Neuron (in vitro differentiated cells): Measurements from ENCODE around the gene LSG1.
A peak's percentile ranks its signal among the peaks of the same experiment; 100 is the strongest.

ENCODE experiments used
- H2AFZ ChIP-seq: one replicate; pipeline ENCODE4 v1.6.1; 2013; ENCODE audit warnings: low read depth, mild to moderate bottlenecking, inconsistent platforms, low read length, moderate library complexity
- H3K27me3 ChIP-seq: one replicate; pipeline ENCODE4 v1.6.1; 2013; ENCODE audit warnings: low read length; ENCODE audit not compliant: insufficient read depth
- H3K36me3 ChIP-seq: one replicate; pipeline ENCODE4 v1.6.1; 2013; ENCODE audit warnings: low read length; ENCODE audit not compliant: insufficient read depth
- H3K4me1 ChIP-seq: one replicate; pipeline ENCODE4 v1.6.1; 2013; ENCODE audit warnings: low read length; ENCODE audit not compliant: insufficient read depth
- H3K4me3 ChIP-seq: 2 replicates; pipeline ENCODE4 v1.5.1; 2013; ENCODE audit warnings: mild to moderate bottlenecking, low read length, moderate library complexity
- H3K9me3 ChIP-seq: one replicate; pipeline ENCODE4 v1.6.1; 2013; ENCODE audit warnings: low read length

The LSG1 gene

DNA sequence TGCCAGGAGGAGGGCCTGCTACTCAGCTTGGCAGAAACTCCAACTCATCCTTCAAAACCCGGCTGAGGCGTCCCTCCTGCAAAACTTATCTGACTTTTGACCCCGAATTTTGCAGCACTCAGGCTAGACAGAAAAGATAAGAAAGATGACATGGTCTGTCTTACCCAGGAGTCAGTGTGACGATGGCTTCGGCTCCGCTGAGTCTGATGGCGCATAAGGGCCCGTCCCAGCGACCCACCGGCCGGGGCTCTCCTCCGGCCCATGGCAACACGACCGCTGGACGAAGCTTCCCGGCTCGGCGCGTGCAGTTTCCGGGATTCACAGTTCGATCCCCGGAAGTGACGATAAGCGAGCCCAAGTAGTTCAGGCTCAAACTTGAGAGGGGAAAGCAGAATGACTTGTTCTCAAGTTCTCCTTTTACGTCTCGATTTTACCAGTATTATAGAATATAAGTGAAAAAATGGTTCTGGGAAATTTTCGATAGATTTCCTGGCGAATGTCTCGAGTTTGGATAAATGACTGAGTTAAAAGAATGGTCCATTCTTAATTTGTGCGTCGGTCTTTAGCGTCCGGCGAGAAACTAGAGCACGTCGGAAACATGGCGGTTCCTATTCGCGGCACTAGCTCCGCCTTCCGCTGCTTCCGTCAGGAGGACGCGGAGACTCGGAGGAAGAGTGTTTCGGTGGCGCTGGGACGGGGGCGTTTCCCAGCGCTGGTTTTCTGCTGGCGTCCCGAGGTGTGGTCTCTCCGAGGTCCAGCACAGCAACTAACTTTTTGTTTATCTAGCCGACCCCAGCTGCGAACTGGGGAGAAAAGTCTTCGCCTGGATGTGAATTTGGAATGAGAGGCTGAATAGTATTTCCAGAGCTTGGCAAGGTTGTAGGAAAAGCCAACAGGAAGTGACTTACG lies at the start of gene LSG1:
Gene LSG1 (minus strand): TSS at position 292 of the 909 bp plus-strand sequence. CDS start 29 bp downstream, at position 263.
- Histone ChIP-seq H3K4me1 (peaks cover 14% of the 10 kb centered on the region), H3K4me3 (peak within 1 kb of the TSS; percentile 88), H3K36me3 (peaks cover 17% of the 10 kb centered on the region), H3K27me3 (no peaks in the 10 kb centered on the region), H2AFZ (peak within 1 kb of the TSS; percentile 72), H3K9me3 (no peaks in the 10 kb centered on the region)

DNA sequence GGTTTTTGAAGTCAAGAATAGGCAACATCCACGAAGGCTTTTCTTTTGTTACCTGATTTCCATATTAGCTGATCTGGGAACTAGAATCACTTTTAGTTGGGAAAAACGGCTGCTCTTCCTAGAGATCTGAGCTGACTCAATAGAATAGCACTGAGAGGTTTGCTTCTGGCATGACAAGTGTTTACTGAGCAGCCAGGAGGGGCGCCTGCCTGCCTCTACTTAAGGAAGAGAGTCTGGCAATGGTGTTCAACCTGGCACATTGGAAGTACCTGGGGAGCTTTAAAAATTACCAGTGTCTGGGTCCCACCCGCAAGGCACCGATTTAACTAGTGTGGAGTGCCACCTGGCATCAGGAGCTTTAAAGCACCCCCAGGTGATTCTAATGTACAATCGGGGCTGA lies 48.1 kb upstream of the LSG1 start:
- no peaks in the 10 kb centered on the region for H3K27me3 ChIP-seq
- H3K4me1 ChIP-seq = no peaks in the 10 kb centered on the region

DNA sequence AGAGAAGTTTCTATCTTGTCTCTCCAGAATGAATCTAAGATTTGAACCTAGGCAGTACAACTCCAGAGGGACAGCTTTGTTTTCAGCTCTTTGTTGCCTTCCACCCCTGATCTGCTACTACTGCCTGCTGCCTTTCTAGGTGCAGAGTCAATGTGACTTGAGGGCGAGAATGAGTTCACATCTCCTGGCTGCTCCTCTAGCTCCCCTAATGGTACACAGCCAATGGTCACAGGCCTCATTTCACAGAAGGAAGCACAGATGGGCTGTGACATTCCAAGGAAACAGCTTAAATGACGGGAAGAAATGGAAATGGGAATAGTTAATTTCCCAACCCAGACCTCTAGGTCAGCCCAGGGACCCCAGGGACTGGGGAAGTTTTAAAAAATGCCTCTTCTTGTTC lies 46.1 kb upstream of the LSG1 start:
- Histone ChIP-seq H3K4me3 (no peak overlapping the region), H3K36me3 (no peaks in the 10 kb centered on the region), H3K4me1 (no peaks in the 10 kb centered on the region), H3K9me3 (no peaks in the 10 kb centered on the region), H2AFZ (no peak overlapping the region), H3K27me3 (peaks cover 5% of the 10 kb centered on the region)

More for the DNA sequence above, 48.1 kb upstream of the LSG1 start:
- Histone ChIP-seq H3K36me3 (no peaks in the 10 kb centered on the region), H3K9me3 (no peaks in the 10 kb centered on the region), H2AFZ (no peak overlapping the region), H3K4me3 (no peak overlapping the region)

DNA sequence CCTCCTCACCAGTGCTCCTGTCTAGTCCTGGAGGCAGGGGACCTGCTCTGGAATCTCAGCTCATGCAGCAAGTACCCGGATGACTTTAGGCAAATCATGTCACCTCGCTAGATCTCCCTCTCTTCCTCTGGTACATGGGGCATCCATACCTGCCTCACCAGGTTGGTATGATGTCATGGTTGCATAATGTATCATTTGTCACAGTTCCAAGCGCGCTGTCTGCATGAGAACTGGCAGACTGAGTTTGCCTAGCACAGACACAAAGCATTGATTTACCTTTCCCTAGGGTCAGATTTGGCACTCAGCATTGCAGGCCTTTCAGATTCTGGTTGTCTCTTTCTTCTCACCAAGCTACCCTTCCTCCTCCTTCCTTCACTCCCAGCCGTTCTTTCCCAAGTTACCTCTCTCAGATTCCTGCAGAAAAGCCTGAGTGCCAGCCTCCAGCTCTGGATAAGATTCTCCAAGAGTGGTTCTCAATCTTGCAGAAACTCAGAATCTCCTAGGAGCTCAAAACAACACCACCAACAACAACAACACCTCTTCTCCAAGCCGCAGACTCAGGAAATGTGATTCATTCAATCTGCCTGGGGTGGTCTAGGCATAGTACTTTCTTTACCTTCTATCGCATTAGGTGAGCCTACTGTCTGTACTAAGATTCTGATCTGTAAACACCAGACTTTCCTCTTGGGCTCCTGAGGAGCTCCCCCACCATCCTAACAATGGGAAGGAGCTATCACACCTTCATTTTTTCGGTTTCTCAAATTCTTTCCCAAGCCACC lies 43.2 kb upstream of the LSG1 start:
- no peak overlapping the region for H3K4me3 ChIP-seq

DNA sequence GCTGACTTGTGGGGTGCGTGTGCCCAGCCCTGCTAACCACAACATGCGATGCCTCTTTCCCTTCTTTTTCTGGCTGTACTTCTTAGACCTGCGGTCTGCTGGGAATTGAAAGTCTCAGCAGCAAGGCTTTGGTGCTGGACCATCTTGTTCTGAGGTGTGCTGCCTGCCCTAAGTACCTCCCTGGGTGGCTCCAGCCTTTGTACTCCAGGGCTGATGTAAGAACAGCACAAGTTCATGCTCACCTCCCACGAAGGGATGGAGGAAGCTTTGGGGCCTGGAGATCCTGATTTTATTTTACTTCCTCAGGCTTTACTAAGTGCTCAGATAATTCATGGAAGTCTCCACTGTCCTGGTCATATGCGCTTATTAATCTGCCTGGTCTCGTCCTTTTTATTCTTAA lies 42.6 kb upstream of the LSG1 start:
- H3K9me3 ChIP-seq = no peaks in the 10 kb centered on the region
- no peak overlapping the region for H3K4me3 ChIP-seq
- H3K4me1 ChIP-seq = no peaks in the 10 kb centered on the region
- peaks cover 5% of the 10 kb centered on the region for H3K27me3 ChIP-seq
- H3K36me3 ChIP-seq = no peaks in the 10 kb centered on the region
- no peak overlapping the region for H2AFZ ChIP-seq

More for the DNA sequence above, 43.2 kb upstream of the LSG1 start:
- H2AFZ ChIP-seq = no peak overlapping the region
- H3K27me3 ChIP-seq = peaks cover 5% of the 10 kb centered on the region
- H3K9me3 ChIP-seq = no peaks in the 10 kb centered on the region
- H3K4me1 ChIP-seq = no peaks in the 10 kb centered on the region
- no peaks in the 10 kb centered on the region for H3K36me3 ChIP-seq

DNA sequence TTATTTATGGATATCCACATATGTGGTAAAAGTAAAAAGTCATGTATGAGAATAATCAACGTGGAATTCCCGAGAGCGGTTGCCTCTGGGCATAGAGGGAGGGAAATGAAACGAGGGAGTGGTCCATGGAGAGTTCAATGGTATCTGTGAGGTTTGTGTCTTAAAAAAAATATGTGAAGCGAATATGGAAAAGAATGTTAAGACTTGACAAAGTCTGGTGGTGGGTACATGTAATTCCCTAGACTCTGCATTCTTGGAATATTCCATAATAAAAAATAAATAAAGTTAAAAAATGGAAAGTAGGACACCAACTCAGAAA lies 42.1 kb upstream of the LSG1 start:
- H3K36me3 ChIP-seq = no peaks in the 10 kb centered on the region
- H3K4me3 ChIP-seq = no peak overlapping the region
- no peaks in the 10 kb centered on the region for H3K4me1 ChIP-seq
- H2AFZ ChIP-seq = no peak overlapping the region
- H3K9me3 ChIP-seq = no peaks in the 10 kb centered on the region
- H3K27me3 ChIP-seq = peaks cover 5% of the 10 kb centered on the region

DNA sequence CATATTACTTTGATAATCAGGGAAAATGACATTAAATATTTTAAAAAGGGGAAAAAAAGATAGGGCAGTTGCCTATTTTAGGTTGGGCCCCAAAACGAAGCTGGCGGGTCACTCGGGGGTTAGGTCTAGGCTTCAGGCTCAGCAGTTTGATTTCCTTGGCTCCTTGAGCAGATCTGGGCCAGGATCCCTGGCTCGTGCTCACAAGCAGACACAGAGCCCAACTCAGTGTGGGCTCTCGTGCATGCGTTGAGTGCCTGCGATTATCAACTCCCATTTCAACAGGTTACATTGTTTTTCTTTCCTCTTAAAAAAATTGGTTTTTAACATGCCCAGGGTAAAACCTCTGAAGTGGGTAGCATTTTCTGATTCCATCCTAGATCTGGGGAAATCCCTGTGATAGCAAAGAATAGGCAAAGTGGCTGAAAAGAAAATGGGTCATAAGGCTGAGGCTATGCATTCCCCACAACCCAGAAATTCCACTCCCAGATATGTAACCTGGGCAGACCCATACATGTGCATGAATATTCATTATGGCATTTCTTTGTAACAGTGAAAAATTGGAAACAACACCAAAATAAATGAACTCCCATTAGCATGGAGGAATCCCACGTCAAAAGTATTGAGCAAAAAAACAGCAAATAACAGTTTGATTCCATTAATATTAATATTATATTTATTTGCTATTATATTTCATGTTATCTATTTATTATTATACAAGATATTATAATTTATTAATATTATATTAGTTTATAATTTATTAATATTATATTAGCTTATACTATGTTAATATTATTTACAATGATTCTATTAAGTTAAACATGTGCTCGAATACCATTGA lies 41.5 kb upstream of the LSG1 start:
- no peak overlapping the region for H2AFZ ChIP-seq
- H3K9me3 ChIP-seq = no peaks in the 10 kb centered on the region
- H3K36me3 ChIP-seq = no peaks in the 10 kb centered on the region
- H3K4me3 ChIP-seq = no peak overlapping the region
- H3K27me3 ChIP-seq = peaks cover 5% of the 10 kb centered on the region
- H3K4me1 ChIP-seq = no peaks in the 10 kb centered on the region

DNA sequence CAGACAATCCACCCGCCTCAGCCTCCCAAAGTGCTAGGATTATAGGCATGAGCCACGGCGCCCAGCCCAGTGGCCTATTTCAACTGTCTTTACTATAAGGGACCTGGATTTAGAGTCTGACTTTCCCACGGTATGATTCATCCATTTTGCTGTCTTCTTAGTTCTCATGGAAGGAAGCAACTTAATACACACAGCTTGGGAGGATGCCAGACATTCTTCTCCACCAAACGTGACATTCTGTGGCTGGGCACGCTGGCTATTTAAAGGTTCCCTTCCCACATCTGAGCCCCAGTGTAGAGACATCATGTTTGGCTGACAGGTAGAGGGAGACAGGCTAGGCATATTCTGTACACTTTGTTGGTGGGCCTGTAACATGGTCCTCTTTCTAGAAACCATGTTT lies 39.9 kb upstream of the LSG1 start:
- H3K4me1 ChIP-seq = no peaks in the 10 kb centered on the region
- H3K27me3 ChIP-seq = peaks cover 5% of the 10 kb centered on the region
- no peaks in the 10 kb centered on the region for H3K9me3 ChIP-seq
- H2AFZ ChIP-seq = no peak overlapping the region
- H3K36me3 ChIP-seq = no peaks in the 10 kb centered on the region
- H3K4me3 ChIP-seq = no peak overlapping the region

DNA sequence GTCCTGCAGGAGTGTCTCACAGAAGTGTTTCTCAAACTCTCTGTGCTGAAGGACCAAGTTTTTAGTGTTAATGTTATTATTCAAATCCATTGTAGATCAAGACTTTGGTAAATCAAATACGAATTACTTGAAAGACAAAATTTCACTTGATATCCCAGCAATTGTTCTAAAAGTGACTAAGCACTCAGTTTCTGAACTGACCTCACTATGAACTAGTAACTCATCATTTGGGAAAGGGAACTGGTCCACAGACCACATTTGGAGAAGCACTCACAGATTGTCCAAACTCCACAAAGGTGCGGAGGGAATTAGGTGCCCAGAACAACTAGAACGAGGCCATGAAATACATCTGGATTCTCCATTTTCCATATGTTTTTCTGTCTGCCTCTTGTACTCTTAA lies 39.3 kb upstream of the LSG1 start:
- Histone ChIP-seq H3K4me3 (no peak overlapping the region), H3K9me3 (no peaks in the 10 kb centered on the region), H3K36me3 (no peaks in the 10 kb centered on the region), H3K4me1 (no peaks in the 10 kb centered on the region), H2AFZ (no peak overlapping the region), H3K27me3 (peaks cover 5% of the 10 kb centered on the region)

DNA sequence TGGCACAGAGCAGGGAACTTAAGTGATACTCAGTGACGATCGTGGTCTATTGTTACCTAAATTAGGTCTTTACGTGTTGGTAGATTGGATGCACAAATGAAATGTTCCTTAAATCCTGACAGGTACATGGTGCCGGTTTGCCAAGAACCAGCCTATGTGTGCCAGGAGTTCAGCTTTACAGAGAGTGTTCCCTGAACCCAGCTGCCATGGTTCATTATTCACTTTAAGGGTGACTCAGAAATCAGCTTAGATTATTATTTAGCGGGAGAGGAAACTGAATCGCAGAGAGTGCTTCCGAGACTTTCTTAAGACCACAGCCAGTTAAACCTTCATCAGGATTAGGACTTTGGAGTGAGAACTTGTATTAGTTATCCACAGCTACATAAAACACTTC lies 35.2 kb upstream of the LSG1 start:
- no peak overlapping the region for H2AFZ ChIP-seq
- no peaks in the 10 kb centered on the region for H3K36me3 ChIP-seq
- no peaks in the 10 kb centered on the region for H3K9me3 ChIP-seq
- peaks cover 2% of the 10 kb centered on the region for H3K27me3 ChIP-seq
- H3K4me1 ChIP-seq = no peaks in the 10 kb centered on the region
- no peak overlapping the region for H3K4me3 ChIP-seq

DNA sequence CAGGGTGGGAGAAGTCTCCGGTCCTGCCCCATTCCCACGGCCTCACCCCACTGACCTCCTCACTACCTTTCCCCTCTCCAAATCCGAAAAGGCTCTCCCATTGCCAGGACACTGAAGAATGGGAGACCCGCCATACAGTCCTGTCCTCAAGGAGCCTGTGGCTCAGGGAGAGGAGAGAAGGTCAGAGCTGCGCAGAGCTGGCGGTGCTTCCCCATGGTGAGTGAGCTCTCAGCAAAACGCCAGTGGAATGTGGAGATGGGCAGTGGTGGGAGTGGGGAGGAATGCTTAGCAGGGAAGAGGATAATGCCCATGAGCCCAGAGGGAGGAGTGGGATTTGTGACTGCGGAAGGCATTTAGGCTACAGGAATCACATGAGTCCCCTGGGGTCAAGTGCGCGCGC lies 33.8 kb upstream of the LSG1 start:
- H3K9me3 ChIP-seq = no peaks in the 10 kb centered on the region
- no peaks in the 10 kb centered on the region for H3K36me3 ChIP-seq
- no peak overlapping the region for H2AFZ ChIP-seq
- H3K4me3 ChIP-seq = no peak overlapping the region
- H3K4me1 ChIP-seq = no peaks in the 10 kb centered on the region
- peaks cover 2% of the 10 kb centered on the region for H3K27me3 ChIP-seq

DNA sequence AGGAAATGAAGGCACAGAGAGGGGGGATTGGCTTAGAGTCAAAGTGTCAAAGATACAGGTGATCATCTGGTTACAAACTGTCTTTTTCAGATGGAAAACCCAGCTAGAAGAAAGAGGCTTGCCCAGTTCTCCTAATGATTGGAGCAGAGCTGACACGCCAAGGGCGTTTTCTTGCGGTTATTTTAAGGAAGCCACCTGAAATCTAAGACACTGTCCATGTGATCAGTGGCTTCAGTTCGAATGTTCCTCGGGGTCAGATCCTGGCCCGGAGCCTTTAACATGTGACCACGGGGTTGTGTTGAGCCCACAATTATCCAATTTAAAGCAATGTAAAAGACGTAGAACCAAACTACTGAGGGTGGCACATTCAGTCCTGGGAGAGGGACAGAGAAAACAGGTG lies 33.2 kb upstream of the LSG1 start:
- no peaks in the 10 kb centered on the region for H3K36me3 ChIP-seq
- no peak overlapping the region for H2AFZ ChIP-seq
- H3K27me3 ChIP-seq = peaks cover 2% of the 10 kb centered on the region
- no peaks in the 10 kb centered on the region for H3K4me1 ChIP-seq
- no peaks in the 10 kb centered on the region for H3K9me3 ChIP-seq
- no peak overlapping the region for H3K4me3 ChIP-seq

DNA sequence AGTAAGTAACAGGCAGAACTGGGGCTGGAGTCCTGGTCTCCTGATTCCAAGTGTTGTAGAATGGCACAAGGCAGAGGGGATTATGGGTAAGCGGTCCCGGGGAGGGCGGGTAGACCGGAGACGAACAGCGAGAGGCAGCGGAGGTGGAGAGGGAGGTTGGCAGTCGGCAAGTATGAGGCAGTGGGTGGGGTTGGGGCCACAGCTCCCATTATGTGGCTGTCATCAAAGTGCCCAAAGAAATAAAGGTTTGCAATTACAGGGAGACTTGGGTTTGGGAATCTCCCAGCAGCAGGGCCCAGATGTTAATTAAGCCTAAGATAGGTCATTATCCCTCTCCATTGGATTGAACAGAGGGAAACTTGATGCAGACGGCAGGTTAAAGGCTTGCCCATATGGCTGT lies 30.6 kb upstream of the LSG1 start:
- Histone ChIP-seq H3K4me1 (no peaks in the 10 kb centered on the region), H3K9me3 (no peaks in the 10 kb centered on the region), H3K4me3 (no peak overlapping the region), H3K27me3 (peaks cover 2% of the 10 kb centered on the region), H3K36me3 (no peaks in the 10 kb centered on the region), H2AFZ (no peak overlapping the region)
